ENCODE results near the gene SIAH2. TPM values are rescaled to one million over a fixed set of nuclear protein-coding genes. Genes with fewer than 3 reads are reported as not detected.

Gene SIAH2
- polyA plus RNA-seq, 1 experiment = 34.2 TPM

DNA sequence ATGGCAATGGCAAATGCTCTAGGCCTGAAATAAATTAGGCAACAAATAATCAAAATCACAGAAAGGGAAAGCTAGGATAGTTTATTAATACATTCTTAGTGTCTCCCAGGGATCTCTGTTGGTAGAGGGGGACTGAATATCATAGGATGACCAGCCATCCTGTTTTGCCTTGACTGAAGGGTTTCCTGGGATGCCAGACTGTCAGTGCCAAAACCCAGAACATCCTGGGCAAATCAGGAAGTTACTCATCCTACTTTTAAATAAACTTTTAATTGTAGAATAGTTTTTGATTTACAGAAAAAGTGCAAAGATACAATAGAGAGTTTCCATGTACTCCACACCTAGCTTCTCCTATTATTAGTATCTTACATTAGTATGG lies 21.8 kb upstream of the SIAH2 start:
- TF ChIP-seq, protein P1, sequence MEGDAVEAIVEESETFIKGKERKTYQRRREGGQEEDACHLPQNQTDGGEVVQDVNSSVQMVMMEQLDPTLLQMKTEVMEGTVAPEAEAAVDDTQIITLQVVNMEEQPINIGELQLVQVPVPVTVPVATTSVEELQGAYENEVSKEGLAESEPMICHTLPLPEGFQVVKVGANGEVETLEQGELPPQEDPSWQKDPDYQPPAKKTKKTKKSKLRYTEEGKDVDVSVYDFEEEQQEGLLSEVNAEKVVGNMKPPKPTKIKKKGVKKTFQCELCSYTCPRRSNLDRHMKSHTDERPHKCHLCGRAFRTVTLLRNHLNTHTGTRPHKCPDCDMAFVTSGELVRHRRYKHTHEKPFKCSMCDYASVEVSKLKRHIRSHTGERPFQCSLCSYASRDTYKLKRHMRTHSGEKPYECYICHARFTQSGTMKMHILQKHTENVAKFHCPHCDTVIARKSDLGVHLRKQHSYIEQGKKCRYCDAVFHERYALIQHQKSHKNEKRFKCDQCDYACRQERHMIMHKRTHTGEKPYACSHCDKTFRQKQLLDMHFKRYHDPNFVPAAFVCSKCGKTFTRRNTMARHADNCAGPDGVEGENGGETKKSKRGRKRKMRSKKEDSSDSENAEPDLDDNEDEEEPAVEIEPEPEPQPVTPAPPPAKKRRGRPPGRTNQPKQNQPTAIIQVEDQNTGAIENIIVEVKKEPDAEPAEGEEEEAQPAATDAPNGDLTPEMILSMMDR (IDR thresholded peaks at IDR 0.05; ENCODE audit: insufficient read depth, low read depth, low read length) = no peak
- Histone ChIP-seq H3K4me3 (ENCODE audit: low read depth, low read length) (no peak overlapping the region), H3K36me3 (ENCODE audit: control insufficient read depth, insufficient read depth, low read length) (no peaks in the 10 kb centered on the region), H3K27me3 (ENCODE audit: control insufficient read depth, insufficient read depth, low read length) (no peaks in the 10 kb centered on the region; the same call in none of the 2 replicates)
- POLR2A ChIA-PET = no interaction called here
- no peak for DNase-seq (ENCODE audit: low read depth)
- CTCF ChIA-PET = interaction anchor here (1.8 kb wide), 1 partner anchor 11 kb away, joined by 4 read pairs; no protein-coding TSS in a partner anchor

DNA sequence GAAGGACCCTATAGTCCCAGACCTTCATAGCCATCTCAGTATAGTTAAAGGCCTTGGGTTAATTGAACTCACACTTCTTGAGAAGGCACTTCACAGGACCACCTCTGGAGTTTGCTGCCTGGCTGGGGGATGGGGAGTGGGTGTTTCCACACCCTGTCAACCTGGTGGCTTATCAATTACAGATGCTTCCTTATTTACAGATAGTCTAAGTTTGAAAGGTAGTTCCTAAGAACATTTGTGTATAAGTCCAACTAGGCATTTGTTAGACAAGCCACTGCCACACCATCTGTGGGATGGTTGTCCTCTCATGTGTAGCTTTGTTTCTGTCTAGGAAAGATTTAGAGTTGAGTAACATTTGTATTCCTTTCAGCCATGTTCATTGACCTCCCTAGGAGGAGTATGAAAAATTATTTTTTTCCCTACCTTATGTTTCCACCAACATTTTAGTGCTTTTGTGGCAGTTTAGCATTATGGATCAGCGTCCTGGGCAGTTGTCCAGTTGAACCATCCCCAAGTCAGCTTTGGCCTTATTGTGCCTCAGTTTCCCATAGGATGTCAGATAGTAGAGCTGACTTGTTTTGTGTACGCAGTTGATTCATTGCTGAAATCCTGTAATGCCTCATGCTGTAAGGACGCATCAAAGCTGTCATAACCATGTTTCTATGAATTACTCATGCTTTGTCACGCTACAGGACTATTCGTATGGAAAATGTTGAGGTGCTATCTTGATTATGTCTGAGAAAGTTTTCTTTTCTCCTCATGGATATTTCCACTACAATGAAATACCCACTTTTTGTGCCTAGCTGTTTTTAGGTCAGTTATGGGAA lies 21.2 kb upstream of the SIAH2 start:
- Histone ChIP-seq H3K27me3 (ENCODE audit: control insufficient read depth, insufficient read depth, low read length) (no peaks in the 10 kb centered on the region; the same call in 1 of the 2 replicates), H3K36me3 (ENCODE audit: control insufficient read depth, insufficient read depth, low read length) (no peaks in the 10 kb centered on the region), H3K4me3 (ENCODE audit: low read depth, low read length) (no peak overlapping the region)
- CTCF ChIA-PET = interaction anchor here (1.8 kb wide), 1 partner anchor 11 kb away, joined by 4 read pairs; no protein-coding TSS in a partner anchor
- no peak for DNase-seq (ENCODE audit: low read depth)
- POLR2A ChIA-PET = no interaction called here
- TF ChIP-seq, protein P1 (IDR thresholded peaks at IDR 0.05; ENCODE audit: insufficient read depth, low read depth, low read length) = no peak

DNA sequence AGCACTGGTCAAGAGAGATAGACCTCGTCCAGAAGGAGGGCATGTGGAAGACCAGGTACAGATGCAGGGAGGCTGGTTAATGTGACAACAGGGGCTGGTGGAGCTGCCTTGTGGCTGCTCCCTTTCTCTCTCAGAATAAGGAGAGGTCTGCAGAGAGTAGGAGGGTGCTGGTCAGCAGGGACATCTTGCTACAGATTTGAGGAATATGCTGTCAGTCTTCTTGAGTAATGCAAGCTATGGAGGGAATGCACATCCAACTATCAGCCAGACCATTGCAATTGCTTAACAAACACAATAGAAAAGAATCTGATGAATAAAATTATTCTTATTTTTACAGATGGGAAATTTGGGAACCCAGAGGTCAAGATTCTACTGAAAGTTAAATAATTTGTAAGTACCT lies 20.3 kb upstream of the SIAH2 start:
- TF ChIP-seq, protein P1 (IDR thresholded peaks at IDR 0.05; ENCODE audit: insufficient read depth, low read depth, low read length) = no peak
- CTCF ChIA-PET = no interaction called here
- POLR2A ChIA-PET = interaction anchor here (0.5 kb wide), 1 partner anchor 1058 kb away, joined by 4 read pairs; no protein-coding TSS in a partner anchor
- H3K27me3 ChIP-seq (ENCODE audit: control insufficient read depth, insufficient read depth, low read length) = no peaks in the 10 kb centered on the region; the same call in 1 of the 2 replicates
- H3K4me3 ChIP-seq (ENCODE audit: low read depth, low read length) = no peak overlapping the region
- no peak for DNase-seq (ENCODE audit: low read depth)
- no peaks in the 10 kb centered on the region; the same call in 1 of the 2 replicates for H3K36me3 ChIP-seq (ENCODE audit: control insufficient read depth, insufficient read depth, low read length)

DNA sequence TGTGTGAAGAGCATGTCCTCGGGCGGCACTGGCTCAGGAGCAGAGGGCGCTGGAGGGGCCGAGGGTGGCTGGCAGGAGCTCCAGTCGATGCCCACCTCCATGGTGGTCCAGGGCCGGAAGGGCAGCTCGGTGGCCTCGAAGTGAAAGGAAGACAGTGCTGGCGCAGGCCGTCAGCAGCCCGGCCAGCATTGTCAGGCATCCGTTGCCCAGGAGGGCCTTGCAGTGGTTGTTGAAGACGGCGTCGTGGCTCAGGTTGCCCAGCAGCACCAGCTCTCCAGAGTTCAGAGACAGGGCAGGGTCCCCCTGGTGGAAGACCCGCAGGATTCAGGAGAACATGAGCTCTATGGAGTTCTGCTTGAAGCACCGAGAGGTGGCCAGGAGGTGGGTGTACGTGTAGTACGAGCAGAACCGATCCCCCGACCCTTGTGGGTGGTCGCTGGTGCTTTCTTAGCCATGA lies 16.5 kb upstream of the SIAH2 start:
- POLR2A ChIA-PET = no interaction called here
- H3K27me3 ChIP-seq (ENCODE audit: control insufficient read depth, insufficient read depth, low read length) = no peaks in the 10 kb centered on the region
- CTCF ChIA-PET = interaction anchor here (0.8 to 1.2 kb wide), 4 partner anchors 8 to 58 kb away, joined by 3 to 5 read pairs (median 3); no protein-coding TSS in a partner anchor
- H3K36me3 ChIP-seq (ENCODE audit: control insufficient read depth, insufficient read depth, low read length) = no peaks in the 10 kb centered on the region; the same call in 1 of the 2 replicates
- no peak overlapping the region for H3K4me3 ChIP-seq (ENCODE audit: low read depth, low read length)
- no peak for DNase-seq (ENCODE audit: low read depth)
- TF ChIP-seq, protein P1 (IDR thresholded peaks at IDR 0.05; ENCODE audit: insufficient read depth, low read depth, low read length) = no peak

DNA sequence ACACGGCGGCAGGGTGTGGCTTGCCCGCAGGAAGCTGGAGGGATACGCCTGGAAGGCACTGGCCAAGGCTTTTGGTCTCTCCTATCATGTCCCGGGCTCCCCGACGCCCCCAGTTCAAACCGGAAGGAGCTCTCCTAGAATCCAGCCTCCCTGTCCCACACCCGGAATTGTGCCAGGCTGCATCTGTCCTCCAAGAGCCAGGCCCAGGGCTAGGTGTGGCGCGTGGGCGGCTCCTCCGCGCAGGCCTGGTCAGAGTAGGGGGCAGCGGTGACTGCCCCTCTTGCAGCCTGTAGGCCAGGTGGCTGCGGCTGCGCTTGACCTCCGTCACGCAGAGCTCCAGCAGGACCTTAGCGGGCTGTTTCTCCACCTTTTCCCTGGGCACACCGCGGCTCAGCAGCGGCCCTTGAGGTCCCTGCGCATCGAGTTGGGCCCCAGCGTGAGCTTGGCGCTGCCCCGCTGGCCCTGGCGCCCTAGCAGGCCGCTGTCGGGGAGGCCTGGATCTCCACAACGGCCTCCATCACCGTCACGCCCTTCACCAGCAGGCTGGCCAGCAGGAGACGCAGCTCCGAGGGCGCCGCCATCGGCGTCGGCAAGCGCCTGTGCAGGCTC lies 15.9 kb upstream of the SIAH2 start:
- POLR2A ChIA-PET = no interaction called here
- H3K4me3 ChIP-seq (ENCODE audit: low read depth, low read length) = no peak overlapping the region
- TF ChIP-seq, protein P1 (IDR thresholded peaks at IDR 0.05; ENCODE audit: insufficient read depth, low read depth, low read length) = no peak

More for the DNA sequence above, 15.9 kb upstream of the SIAH2 start:
- Histone ChIP-seq H3K36me3 (ENCODE audit: control insufficient read depth, insufficient read depth, low read length) (no peaks in the 10 kb centered on the region; the same call in 1 of the 2 replicates), H3K27me3 (ENCODE audit: control insufficient read depth, insufficient read depth, low read length) (no peaks in the 10 kb centered on the region)
- no peak for DNase-seq (ENCODE audit: low read depth)
- CTCF ChIA-PET = interaction anchor here (0.8 to 1.2 kb wide), 3 partner anchors 9 to 58 kb away, joined by 3 to 5 read pairs (median 3); no protein-coding TSS in a partner anchor

Data from BJ (cell line).